ENCODE results near the gene CNN1.

The CNN1 gene

GRCh38 chr19:11538232-11539036 lies at the start of gene CNN1:
Gene CNN1, plus strand, starts transcription at chr19:11538851. Its CDS starts 77 bp downstream, at chr19:11538928.
- DNase-seq, result no peak

- DNase-seq, result no peak
Observed at GRCh38 chr19:11489378-11489777, 49.3 kb upstream of the CNN1 start.

- DNase-seq, result no peak
Observed at GRCh38 chr19:11494634-11495285, 43.9 kb upstream of the CNN1 start.

- no peak for DNase-seq
Observed at GRCh38 chr19:11495481-11495880, 43.2 kb upstream of the CNN1 start.

- DNase-seq, result no peak
Observed at GRCh38 chr19:11495885-11496284, 42.8 kb upstream of the CNN1 start.

- DNase-seq, result no peak
Observed at GRCh38 chr19:11496391-11497163, 42.1 kb upstream of the CNN1 start.

- DNase-seq, result no peak
Observed at GRCh38 chr19:11499220-11499726, 39.4 kb upstream of the CNN1 start.

- DNase-seq, result no peak
Observed at GRCh38 chr19:11499890-11500420, 38.7 kb upstream of the CNN1 start.

- DNase-seq, result no peak
Observed at GRCh38 chr19:11504502-11505031, 34.1 kb upstream of the CNN1 start.

GRCh38 chr19:11505032-11505503 lies 33.6 kb upstream of the CNN1 start:
- peak; percentile 83 for DNase-seq

GRCh38 chr19:11505504-11506100 lies 33.0 kb upstream of the CNN1 start, which contains the start of gene ZNF653:
Gene ZNF653, minus strand, starts transcription at chr19:11505839. Its CDS starts 53 bp downstream, at chr19:11505786.
- peak; percentile 80 for DNase-seq

- DNase-seq, result no peak
Observed at GRCh38 chr19:11506101-11506555, 32.5 kb upstream of the CNN1 start.

- DNase-seq, result no peak
Observed at GRCh38 chr19:11506967-11507366, 31.7 kb upstream of the CNN1 start.

GRCh38 chr19:11507370-11508078 lies 31.1 kb upstream of the CNN1 start:
- DNase-seq, result no peak

- no peak for DNase-seq
Observed at GRCh38 chr19:11510444-11510843, 28.2 kb upstream of the CNN1 start.

GRCh38 chr19:11513946-11514345 lies 24.7 kb upstream of the CNN1 start:
- DNase-seq, result no peak

GRCh38 chr19:11519138-11519537 lies 19.5 kb upstream of the CNN1 start:
- no peak for DNase-seq

GRCh38 chr19:11528551-11529341 lies 9.9 kb upstream of the CNN1 start, which contains the start of gene ECSIT:
Gene ECSIT, minus strand, starts transcription at chr19:11529134. Its CDS starts 9,964 bp downstream, at chr19:11519170.
- peak; percentile 86 for DNase-seq

GRCh38 chr19:11530432-11530831 lies 8.2 kb upstream of the CNN1 start:
- DNase-seq, result peak; percentile 53

GRCh38 chr19:11534538-11534937 lies 4.1 kb upstream of the CNN1 start:
- DNase-seq, result no peak

Data from GF-D8 (cell line).